HK-2 (cell line): ENCODE results near the gene BRINP3.

ENCODE experiments used
- DNase-seq: peaks from one replicate; pipeline ENCODE4 v3.0.0-alpha.2; 2018; ENCODE audit not compliant: unreplicated experiment

Gene BRINP3

DNA sequence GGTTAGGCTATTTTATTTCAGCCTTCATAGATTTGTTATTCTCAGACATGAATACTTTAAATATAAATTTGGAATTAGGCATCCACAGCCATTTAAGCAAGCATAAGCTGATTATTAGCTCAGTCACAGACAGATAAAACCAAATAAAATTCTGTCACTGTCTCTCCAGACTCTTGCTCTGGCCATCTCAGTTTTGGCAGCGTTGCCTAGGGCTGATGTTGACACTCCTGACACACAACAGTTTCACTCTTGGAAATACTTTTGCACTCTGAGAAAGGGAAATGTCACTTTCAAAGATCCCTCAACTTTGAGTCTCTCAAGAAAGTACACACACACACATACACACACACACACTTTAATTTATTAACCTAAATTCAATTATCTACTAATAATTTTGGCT, 372.7 kb downstream of the BRINP3 start:
- no peak for DNase-seq

DNA sequence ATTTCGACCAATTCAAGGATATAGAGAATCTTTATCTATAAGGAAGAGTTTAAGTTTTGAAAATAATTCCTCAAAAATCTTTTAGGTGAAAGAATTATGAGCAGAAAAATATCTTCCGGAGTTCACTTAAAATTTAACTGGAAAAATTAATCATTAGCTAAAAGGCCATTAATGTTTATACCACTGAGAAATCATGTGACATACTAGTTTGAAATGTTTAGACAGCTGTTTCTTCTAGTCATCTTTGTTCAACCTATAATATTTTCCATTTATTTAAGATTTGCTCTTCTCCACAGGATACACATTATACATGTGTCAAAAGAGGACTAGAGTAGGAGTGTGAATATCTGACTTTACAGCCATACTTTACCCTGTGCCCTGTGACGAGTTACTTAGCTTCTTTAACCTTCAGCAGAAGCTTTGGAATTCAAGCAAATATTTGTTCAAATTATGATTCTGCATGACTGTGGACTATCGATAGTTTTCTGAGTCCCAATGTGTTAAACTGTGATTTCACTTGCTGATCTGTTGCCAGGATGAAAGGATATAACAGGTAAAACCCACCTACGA, 374.8 kb downstream of the BRINP3 start:
- DNase-seq: no peak

DNA sequence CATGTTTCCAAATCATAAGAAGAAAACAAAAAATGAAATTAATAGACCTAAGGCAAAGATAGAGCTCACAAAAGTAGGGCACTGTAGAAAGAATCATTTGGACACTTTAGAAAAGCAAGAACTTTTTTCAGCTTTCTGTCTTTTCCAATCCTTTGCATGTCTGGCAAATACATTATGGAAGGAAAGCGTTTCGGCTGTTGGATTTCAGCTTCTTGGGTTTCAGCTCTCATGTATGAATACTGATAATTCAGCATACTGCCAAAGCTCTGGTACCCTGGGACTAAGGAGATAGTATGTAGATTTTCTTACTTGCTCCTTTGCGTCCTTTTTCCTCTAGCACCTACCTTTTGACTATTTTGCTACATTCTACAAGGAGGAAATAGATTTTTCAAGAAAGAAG, 375.9 kb downstream of the BRINP3 start:
- DNase-seq: no peak

DNA sequence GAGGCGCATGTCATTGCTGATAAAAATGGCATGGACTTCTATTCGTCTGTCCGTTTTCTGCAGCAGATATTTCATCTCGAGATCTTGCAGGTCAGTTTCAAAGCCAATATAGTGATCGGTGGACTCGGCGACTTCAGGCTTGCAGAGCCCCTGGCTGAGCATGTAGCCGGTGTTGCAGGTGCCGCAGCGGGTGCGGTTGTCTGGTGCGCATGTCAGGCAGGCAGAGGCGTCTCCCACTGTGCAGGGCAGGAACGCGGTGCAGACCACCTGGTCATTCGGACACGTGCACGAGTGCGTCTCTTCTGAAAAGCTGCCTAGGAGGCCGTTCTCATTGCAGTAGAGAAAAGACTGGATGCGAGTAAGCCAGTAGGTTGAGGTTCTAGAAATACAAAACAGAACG, 378.9 kb downstream of the BRINP3 start:
- DNase-seq: no peak

DNA sequence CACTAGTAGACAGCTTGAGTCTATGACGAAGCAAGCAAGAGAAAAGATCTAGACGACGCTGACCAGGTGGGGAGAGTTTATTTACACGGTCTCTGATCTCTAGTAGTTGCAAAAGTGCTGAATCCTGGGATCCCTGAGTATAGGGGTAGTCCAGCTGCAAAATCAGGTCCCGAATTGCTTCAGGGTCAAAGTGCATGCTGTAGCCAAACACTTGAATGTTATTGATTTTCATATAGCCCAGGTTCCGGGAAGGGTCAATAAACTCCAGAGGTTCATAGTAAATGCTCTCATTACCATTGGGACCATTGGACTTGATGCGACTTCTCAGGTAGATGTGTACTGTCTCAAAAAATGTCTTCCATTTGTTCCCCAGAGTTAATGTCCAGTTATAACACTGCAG, 379.6 kb downstream of the BRINP3 start:
- no peak for DNase-seq

DNA sequence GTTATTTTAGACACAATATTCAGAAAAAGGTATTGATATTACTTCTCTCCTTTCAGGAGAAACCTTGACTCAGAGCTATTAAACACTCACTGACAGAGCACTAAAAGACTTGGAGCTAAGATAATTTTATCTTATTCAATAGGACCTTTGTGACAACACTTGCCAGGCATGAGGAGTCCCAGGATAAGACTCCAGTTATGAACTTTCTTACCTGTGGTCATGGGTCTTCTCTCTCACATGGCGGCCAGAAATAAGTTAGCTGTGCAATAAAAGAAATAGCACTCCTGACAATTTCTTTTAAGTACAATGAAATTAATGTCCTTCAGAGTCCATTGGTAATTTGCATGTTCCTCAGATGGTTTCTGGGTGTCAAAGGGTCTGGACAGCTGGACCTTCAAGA, 382.1 kb downstream of the BRINP3 start:
- DNase-seq: no peak

DNA sequence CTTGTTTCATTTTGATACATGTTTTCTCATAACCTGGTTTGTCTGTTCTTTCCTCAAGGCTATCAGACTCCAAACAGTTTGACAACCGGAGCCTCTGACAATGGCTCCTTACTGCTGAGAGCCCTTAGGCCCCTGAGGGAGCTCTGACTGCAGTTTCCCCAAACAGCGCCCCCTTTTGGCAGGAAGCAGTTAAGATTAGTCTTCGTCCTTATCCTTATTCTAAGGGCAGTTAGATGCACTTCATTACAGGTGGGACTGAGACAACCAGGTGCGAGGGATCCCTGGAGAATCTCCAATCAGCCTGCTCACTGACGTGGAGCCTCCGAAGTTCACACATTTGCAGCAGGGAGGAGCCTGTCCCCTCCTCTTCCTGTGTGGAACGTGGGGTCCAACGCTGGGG, 393.1 kb downstream of the BRINP3 start:
- no peak for DNase-seq

DNA sequence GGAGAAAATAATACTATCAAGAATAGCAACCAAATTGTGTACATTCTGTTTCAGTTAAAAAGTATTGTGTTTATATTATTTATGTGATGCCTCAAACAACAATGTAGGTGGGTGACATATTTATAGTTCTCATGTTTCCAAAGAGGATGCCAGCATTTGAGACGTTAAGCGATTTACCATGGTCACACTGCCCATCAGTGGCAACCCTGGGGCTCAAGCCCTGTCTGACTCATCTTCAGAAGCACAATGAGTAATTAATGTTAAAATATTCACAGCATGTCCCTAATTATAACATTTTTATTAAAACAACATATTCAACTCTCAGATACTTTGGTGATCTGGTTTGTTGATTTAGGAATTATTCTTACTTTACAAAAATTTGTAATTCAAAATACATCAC, 409.4 kb downstream of the BRINP3 start:
- DNase-seq: no peak

DNA sequence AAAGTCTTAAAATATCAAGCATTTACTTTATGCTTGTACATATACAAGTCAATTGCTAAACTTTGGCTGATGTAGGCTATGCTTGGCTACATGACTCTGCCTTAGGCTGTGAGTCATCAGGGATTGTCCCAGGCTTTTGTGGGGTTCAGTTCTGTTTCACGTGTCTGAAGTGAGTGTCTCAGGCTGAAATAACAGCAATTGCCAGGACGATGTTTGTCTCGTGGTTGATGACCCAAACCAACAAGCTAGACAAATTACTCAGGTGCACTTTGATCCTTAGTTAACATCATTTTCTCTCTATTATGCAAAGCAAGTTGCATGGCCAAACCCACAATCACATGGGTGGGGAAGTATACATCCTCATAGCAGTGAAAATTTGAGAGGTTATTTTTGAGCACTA, 410.1 kb downstream of the BRINP3 start:
- DNase-seq: no peak

DNA sequence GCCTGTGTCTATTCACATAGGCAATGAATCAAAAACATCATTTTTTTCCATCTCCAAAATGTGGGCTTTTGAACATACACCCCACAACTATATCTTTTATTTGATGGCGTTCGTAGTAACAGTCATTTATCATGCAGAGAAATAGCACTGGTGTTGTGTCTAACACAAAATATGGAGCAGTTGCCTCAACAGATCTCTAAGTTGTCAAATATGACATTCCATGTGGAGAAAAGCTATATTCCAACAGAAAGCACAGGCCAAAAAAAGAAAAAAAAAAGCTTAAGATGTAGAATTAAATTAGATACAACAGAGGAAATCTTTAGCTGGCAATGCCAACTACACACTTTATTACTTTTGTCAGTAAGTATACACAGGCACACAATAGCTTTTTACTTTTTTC, 411.7 kb downstream of the BRINP3 start:
- DNase-seq: no peak

DNA sequence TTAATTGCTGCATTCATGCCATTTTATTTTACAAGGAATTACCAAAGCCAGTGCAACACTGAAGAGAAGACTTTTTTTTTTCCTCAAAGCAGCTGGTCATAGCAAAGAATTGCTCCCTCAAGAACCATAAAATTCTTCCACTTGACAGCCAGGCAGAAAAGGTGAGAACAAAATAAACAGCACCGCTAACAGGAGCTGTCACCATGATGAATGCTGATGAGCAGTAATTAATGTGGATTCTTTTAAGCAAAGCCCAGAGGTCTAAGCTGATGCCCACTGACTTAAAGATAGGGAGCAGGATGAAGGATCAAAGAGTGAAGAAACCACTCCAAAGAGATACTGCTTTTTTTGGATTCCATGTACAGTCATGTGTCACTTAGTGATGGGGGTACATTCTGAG, 428.4 kb downstream of the BRINP3 start:
- DNase-seq: no peak
